ENCODE data around the gene CARS2. TPM values are rescaled to one million over a fixed set of nuclear protein-coding genes. Genes with fewer than 3 reads are reported as not detected.

The CARS2 gene
- total RNA-seq, 1 experiment from 2014 or later: 24.8 TPM

DNA sequence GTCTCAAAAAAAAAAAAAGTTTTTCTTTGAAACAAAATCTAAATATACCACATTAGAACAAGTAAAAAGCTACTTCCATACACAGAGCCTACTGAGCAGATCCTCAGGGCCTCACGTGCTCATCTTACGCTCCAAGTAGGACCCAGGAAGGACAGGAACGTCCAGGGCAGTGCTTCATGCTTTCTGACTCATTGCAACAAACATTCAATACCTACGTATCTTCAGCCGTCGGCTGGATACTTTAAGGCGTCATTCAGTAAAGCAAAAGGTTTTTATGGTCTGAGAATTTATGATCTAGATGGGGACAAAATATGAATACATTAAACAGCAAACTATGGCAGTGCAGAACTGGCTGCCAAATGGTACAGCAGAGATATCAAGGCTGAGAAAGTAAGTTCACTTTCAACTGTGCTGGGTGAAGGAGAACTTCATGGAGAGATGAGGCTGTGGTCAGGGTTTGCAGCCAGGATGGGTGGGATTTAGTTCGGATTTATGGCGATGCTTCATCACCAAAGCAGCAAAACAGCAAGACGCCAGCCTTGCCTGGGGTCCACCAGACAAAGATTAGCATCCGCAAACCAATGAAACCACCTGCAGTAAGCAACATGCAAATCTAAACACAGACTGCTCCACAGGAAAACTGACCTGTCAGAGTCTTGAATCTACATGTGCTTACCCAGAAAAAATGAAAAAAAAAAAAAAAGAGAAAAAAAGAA lies 20.5 kb downstream of the CARS2 start:
- CTCF ChIA-PET: no interaction called here
- Mint-ChIP-seq H3K4me1 (ENCODE audit: low read depth, unreplicated experiment) (no peaks in the 10 kb centered on the region), H3K36me3 (ENCODE audit: insufficient read depth, unreplicated experiment) (peaks cover 4% of the 10 kb centered on the region)

DNA sequence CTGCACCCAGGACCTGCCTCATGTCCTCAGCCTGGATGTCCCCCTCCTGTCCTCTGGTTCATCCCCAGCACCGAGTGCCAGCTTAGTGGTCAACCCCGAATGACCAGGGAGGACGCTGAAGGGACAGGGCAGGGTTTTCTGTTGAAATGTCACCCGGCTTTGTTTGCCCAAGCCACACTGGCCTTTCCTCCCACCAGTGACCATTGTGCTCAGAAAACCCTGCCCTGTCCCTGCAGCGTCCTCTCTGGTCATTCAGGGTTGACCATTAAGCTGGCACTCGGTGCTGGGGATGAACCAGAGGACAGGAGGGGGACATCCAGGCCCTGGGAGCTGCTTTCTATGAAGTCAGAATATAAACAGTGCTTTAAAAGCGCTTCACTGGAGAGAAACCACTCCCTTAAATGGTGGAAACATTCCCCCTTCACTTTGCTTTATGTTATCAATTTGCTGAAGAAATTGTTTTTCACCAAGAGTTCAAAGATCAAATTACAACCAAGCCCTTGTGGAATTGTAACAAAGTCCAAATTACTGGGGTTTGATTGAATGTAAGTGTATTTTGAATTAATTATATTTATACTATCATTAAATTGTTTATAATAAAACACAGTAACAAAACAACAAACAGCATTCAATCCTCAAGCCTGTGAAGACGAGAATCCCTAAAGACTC lies 21.4 kb downstream of the CARS2 start:
- DNase-seq: no peak
- peaks cover 4% of the 10 kb centered on the region for H3K36me3 Mint-ChIP-seq (ENCODE audit: insufficient read depth, unreplicated experiment)
- TF ChIP-seq, protein P1, sequence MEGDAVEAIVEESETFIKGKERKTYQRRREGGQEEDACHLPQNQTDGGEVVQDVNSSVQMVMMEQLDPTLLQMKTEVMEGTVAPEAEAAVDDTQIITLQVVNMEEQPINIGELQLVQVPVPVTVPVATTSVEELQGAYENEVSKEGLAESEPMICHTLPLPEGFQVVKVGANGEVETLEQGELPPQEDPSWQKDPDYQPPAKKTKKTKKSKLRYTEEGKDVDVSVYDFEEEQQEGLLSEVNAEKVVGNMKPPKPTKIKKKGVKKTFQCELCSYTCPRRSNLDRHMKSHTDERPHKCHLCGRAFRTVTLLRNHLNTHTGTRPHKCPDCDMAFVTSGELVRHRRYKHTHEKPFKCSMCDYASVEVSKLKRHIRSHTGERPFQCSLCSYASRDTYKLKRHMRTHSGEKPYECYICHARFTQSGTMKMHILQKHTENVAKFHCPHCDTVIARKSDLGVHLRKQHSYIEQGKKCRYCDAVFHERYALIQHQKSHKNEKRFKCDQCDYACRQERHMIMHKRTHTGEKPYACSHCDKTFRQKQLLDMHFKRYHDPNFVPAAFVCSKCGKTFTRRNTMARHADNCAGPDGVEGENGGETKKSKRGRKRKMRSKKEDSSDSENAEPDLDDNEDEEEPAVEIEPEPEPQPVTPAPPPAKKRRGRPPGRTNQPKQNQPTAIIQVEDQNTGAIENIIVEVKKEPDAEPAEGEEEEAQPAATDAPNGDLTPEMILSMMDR (IDR thresholded peaks at IDR 0.05; ENCODE audit: unreplicated experiment): no peak
- intact Hi-C loops (cut with micrococcal nuclease; ENCODE audit: unreplicated experiment): no loop called here
- H3K9me3 Mint-ChIP-seq (ENCODE audit: low read depth, unreplicated experiment): no peaks in the 10 kb centered on the region
- no peak overlapping the region for H3K27ac Mint-ChIP-seq (ENCODE audit: unreplicated experiment)
- no peaks in the 10 kb centered on the region for H3K4me1 Mint-ChIP-seq (ENCODE audit: low read depth, unreplicated experiment)
- H3K27me3 Mint-ChIP-seq (ENCODE audit: unreplicated experiment): no peaks in the 10 kb centered on the region
- CTCF ChIA-PET: interaction anchor here (0.7 kb wide), 1 partner anchor 64 kb away, joined by 3 read pairs; no protein-coding TSS in a partner anchor
- no peak overlapping the region for H3K4me3 Mint-ChIP-seq (ENCODE audit: low read depth, unreplicated experiment)
- no TSS peak for BruUV-seq (replicated peaks)

More for the DNA sequence above, 20.5 kb downstream of the CARS2 start:
- TF ChIP-seq, protein P1 (IDR thresholded peaks at IDR 0.05; ENCODE audit: unreplicated experiment): no peak
- Mint-ChIP-seq H3K27me3 (ENCODE audit: unreplicated experiment) (no peaks in the 10 kb centered on the region), H3K27ac (ENCODE audit: unreplicated experiment) (no peak overlapping the region), H3K4me3 (ENCODE audit: low read depth, unreplicated experiment) (no peak overlapping the region), H3K9me3 (ENCODE audit: low read depth, unreplicated experiment) (no peaks in the 10 kb centered on the region)
- BruUV-seq (replicated peaks): no TSS peak
- no peak for DNase-seq
- intact Hi-C loops (cut with micrococcal nuclease; ENCODE audit: unreplicated experiment): no loop called here

DNA sequence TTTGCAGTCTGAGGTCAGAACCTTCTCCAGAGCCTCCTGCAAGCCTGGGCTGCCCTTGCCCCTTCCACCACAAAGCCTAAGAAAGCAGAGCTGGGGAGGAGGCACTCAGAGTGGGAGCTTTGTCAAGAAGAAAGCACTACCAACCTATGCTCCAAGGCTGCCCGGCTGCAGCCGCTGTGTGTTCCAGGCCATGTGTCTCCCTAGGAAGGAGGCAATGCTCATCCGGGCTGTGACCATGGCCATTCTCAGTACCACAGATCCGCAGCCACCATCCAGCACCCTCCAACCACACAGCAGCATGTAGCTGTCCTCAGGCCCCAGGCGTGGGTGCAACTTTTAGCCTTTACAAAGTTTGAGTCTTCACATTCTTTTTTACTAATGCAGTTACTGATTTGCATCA lies 22.0 kb downstream of the CARS2 start:
- intact Hi-C loops (cut with micrococcal nuclease; ENCODE audit: unreplicated experiment): no loop called here
- CTCF ChIA-PET: no interaction called here
- H3K4me3 Mint-ChIP-seq (ENCODE audit: low read depth, unreplicated experiment): no peak overlapping the region
- BruUV-seq (replicated peaks): no TSS peak
- H3K4me1 Mint-ChIP-seq (ENCODE audit: low read depth, unreplicated experiment): no peaks in the 10 kb centered on the region
- no peak for DNase-seq
- TF ChIP-seq, protein P1 (IDR thresholded peaks at IDR 0.05; ENCODE audit: unreplicated experiment): no peak
- no peaks in the 10 kb centered on the region for H3K27me3 Mint-ChIP-seq (ENCODE audit: unreplicated experiment)
- peaks cover 6% of the 10 kb centered on the region for H3K36me3 Mint-ChIP-seq (ENCODE audit: insufficient read depth, unreplicated experiment)
- no peaks in the 10 kb centered on the region for H3K9me3 Mint-ChIP-seq (ENCODE audit: low read depth, unreplicated experiment)
- no peak overlapping the region for H3K27ac Mint-ChIP-seq (ENCODE audit: unreplicated experiment)

DNA sequence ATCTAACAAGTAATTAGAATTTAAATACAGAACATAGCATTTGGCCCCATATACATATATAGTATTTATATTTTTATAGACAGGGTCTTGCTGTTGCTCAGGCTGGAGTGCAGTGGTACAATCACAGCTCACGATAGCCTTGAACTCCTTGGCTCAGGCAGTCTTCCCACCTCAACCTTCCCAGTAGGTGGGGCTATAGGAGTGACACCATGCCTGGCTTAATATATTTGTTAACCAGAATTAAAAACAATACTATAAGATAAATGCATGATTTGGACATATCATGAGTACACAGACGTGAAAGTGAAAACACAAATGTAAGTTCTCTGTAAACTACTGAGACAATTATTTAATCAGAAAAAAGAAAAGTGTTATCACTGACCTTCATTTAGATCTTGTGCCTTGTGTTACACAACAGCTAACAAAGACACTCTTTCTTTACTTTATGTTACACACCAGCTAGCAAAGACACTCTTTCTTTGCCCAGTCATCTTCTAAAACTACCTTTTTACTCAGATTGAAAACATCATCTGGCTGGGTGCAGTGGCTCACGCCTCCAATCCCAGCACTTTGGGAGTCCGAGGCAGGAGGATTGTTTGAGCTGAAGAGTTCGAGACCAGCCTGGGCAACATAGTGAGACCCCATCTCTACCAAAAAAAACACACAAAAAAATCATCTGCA lies 22.6 kb downstream of the CARS2 start:
- Mint-ChIP-seq H3K27ac (ENCODE audit: unreplicated experiment) (no peak overlapping the region), H3K9me3 (ENCODE audit: low read depth, unreplicated experiment) (no peaks in the 10 kb centered on the region), H3K4me1 (ENCODE audit: low read depth, unreplicated experiment) (no peaks in the 10 kb centered on the region), H3K36me3 (ENCODE audit: insufficient read depth, unreplicated experiment) (peaks cover 9% of the 10 kb centered on the region), H3K27me3 (ENCODE audit: unreplicated experiment) (no peaks in the 10 kb centered on the region), H3K4me3 (ENCODE audit: low read depth, unreplicated experiment) (no peak overlapping the region)
- no peak for DNase-seq
- intact Hi-C loops (cut with micrococcal nuclease; ENCODE audit: unreplicated experiment): no loop called here
- TF ChIP-seq, protein P1 (IDR thresholded peaks at IDR 0.05; ENCODE audit: unreplicated experiment): no peak
- CTCF ChIA-PET: interaction anchor here (0.7 to 1.0 kb wide), 2 partner anchors 90 to 227 kb away, joined by 3 read pairs; no protein-coding TSS in a partner anchor
- BruUV-seq (replicated peaks): no TSS peak

Data from Calu3 (cell line).